ENCODE measurements around the gene LAMA3. TPM values are rescaled to one million over a fixed set of nuclear protein-coding genes. Genes with fewer than 3 reads are reported as not detected.

LAMA3 gene
- total and polyA plus RNA-seq, 2 of the 13 experiments (the other 11 are each of a cell fraction or from before 2014, with no cell fraction given) = 0.45 to 2.2 TPM

- TF ChIP-seq ZBTB7B (CRISPR knock-in tag; IDR thresholded peaks at IDR 0.05) = no peak
- TF ChIP-seq SP140L (CRISPR knock-in tag; IDR thresholded peaks at IDR 0.05; ENCODE audit: borderline replicate concordance) = no peak
- no peak for TF ChIP-seq STAT6 (CRISPR knock-in tag; IDR thresholded peaks at IDR 0.05; ENCODE audit: borderline replicate concordance)
- no peak for TF ChIP-seq ZBTB8A (CRISPR knock-in tag; IDR thresholded peaks at IDR 0.05; ENCODE audit: borderline replicate concordance, low read depth)
- TF ChIP-seq PAF1 (CRISPR knock-in tag; IDR thresholded peaks at IDR 0.05) = no peak
- TF ChIP-seq ELK4 (CRISPR knock-in tag; IDR thresholded peaks at IDR 0.05; ENCODE audit: borderline replicate concordance) = no peak
- no peak for TF ChIP-seq PLRG1 (conservative IDR thresholded peaks at IDR 0.05)
- no peak for TF ChIP-seq TRIM24 (CRISPR knock-in tag; IDR thresholded peaks at IDR 0.05)
- no peak for TF ChIP-seq ZNF567 (CRISPR knock-in tag; IDR thresholded peaks at IDR 0.05; ENCODE audit: borderline replicate concordance)
- peak; percentile 69 for TF ChIP-seq ARID5B (CRISPR knock-in tag; IDR thresholded peaks at IDR 0.05)
- TF ChIP-seq MXD4 (CRISPR knock-in tag; IDR thresholded peaks at IDR 0.05) = no peak
- TF ChIP-seq ZNF562 (CRISPR knock-in tag; IDR thresholded peaks at IDR 0.05; ENCODE audit: borderline replicate concordance) = no peak
- TF ChIP-seq, protein P1, sequence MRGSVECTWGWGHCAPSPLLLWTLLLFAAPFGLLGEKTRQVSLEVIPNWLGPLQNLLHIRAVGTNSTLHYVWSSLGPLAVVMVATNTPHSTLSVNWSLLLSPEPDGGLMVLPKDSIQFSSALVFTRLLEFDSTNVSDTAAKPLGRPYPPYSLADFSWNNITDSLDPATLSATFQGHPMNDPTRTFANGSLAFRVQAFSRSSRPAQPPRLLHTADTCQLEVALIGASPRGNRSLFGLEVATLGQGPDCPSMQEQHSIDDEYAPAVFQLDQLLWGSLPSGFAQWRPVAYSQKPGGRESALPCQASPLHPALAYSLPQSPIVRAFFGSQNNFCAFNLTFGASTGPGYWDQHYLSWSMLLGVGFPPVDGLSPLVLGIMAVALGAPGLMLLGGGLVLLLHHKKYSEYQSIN (CRISPR knock-in tag; IDR thresholded peaks at IDR 0.05; ENCODE audit: borderline replicate concordance) = no peak
- TF ChIP-seq, protein P2, sequence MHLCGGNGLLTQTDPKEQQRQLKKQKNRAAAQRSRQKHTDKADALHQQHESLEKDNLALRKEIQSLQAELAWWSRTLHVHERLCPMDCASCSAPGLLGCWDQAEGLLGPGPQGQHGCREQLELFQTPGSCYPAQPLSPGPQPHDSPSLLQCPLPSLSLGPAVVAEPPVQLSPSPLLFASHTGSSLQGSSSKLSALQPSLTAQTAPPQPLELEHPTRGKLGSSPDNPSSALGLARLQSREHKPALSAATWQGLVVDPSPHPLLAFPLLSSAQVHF (CRISPR knock-in tag; IDR thresholded peaks at IDR 0.05) = no peak
- TF ChIP-seq CEBPB (IDR thresholded peaks at IDR 0.05; ENCODE audit: borderline replicate concordance, low read depth, low read length) = peak; percentile 56; the same call in 1 of the 2 replicates
- TF ChIP-seq PRDM4 (CRISPR knock-in tag; IDR thresholded peaks at IDR 0.05; ENCODE audit: borderline replicate concordance) = no peak
- no peak for TF ChIP-seq HNRNPUL1 (IDR thresholded peaks at IDR 0.05; ENCODE audit: low read depth, low read length)
- no peak for TF ChIP-seq ZNF44 (CRISPR knock-in tag; IDR thresholded peaks at IDR 0.05)
Observed at GRCh38 chr18:23883277-23883790, 194.1 kb downstream of the LAMA3 start (continued).
